Activated naive CD4-positive, alpha-beta T cell treated with Interleukin-2 at 50 U/mL for 16 hours (primary cell): ENCODE results near the gene KHNYN.

Source experiments
- DNase-seq: peaks from one replicate; pipeline ENCODE4 v3.0.0-alpha.2; 2020

The KHNYN gene

DNA sequence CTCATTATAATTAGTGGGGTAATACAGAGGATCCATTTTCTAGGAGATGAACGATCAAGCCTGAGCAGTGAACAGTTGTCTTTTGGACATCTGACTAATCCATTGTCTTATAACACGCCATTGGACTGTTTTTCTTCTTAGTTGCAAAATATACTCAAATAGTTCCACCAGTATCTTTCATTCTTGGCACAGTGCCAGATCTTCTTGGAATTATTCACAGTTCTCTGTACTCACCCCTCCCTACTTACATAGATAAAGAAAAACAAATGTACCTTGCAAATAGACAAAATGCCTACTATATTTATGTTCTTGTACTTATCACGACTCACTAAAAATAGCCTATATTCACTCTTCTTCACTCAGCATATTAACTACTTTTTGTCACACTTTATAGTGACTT is 4.0 kb upstream of the KHNYN start:
- no peak for DNase-seq

GRCh38 chr14:24426150-24426911 is 3.4 kb upstream of the KHNYN start:
- no peak for DNase-seq

GRCh38 chr14:24426912-24427536 is 2.7 kb upstream of the KHNYN start:
- DNase-seq, result no peak

- no peak for DNase-seq
Measured at GRCh38 chr14:24427537-24428508, 1.9 kb upstream of the KHNYN start.

- no peak for DNase-seq
Measured at GRCh38 chr14:24428628-24429394, 943 bp upstream of the KHNYN start.

- DNase-seq, result peak; percentile 66
Measured at GRCh38 chr14:24430143-24430681, 458 bp downstream of the KHNYN start.

GRCh38 chr14:24430682-24431568 is 1.2 kb downstream of the KHNYN start:
- DNase-seq, result peak; percentile 82

DNA sequence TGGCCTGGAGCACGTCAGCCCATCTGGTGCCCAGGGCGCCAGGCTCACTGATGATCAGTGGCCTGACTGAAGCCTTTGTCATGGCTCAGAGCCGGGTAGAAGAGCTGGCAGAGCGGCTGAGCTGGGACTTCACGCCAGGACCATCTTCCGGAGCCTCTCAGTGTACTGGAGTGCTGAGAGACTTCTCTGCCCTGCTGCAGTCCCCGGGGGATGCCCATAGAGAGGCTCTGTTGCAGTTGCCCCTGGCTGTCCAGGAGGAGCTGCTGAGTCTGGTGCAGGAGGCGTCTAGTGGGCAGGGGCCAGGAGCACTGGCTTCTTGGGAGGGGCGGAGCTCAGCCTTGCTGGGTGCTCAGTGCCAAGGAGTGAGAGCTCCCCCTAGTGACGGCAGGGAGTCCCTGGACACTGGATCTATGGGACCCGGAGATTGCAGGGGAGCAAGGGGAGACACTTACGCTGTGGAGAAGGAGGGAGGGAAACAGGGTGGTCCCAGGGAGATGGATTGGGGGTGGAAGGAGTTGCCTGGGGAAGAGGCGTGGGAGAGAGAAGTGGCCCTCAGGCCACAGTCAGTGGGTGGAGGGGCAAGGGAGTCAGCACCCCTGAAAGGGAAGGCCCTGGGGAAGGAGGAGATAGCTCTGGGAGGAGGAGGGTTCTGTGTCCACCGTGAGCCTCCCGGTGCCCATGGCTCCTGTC is 2.0 kb downstream of the KHNYN start:
- DNase-seq, result peak; percentile 89

DNA sequence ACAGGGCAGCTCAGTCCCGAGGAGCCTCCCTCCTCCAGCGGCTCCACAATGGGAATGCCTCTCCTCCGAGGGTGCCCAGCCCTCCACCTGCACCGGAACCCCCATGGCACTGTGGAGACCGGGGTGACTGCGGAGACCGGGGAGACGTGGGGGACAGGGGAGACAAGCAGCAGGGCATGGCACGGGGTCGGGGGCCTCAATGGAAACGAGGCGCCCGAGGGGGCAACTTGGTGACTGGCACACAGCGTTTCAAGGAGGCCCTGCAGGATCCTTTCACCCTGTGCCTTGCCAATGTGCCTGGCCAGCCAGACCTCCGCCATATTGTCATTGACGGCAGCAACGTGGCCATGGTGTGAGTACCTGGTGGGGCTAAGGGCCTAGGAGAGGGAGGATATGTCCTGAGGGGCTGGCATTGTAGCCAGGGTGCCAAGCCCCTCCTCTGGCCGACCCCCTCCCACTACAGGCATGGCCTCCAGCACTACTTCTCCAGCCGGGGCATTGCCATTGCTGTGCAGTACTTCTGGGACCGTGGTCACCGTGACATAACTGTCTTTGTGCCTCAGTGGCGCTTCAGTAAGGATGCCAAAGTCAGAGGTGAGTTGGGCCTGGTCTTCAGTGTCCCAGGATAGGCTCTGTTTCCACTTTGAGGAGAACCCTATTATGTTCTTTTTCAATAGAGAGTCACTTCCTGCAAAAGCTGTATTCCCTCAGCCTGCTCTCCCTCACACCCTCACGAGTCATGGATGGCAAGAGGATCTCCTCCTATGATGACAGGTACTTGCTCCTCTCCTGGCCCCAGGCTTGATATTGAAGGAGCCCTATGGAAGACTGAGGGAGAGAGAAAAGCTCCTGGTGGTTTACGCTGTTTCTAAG is 2.7 kb downstream of the KHNYN start:
- DNase-seq, result no peak

- DNase-seq, result no peak
Measured at GRCh38 chr14:24434036-24434435, 4.3 kb downstream of the KHNYN start.

GRCh38 chr14:24434676-24435075 is 4.9 kb downstream of the KHNYN start:
- no peak for DNase-seq

DNA sequence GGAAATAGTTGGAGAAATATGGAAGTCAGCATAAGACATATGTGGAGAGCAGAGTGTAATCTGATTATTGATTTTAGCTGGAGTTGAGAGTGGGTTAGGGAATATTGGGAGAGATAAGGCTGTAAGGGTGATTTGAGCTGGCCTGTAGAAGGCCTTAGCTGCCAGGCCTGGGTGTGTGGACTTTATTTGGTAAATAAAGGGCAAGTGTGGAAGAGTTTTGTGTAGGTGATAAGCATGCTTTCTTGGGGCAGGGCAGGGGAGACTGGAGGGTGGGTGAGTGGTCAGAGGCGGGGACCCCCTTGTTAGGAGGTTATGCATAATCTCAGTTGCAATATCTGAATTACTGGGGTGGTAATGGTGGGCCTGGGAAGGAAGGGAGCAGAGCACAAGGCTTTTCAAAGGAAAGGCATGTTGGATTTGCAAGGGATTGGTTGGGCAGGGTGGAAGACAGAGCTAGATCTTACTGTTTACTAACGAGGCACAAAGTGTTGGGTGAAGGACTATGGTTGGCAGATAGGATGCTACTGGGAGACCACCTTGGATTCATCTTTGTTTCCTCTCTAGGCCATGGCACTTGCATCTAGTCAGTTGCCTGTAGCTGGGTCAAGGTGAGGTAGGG is 5.5 kb downstream of the KHNYN start:
- no peak for DNase-seq

DNA sequence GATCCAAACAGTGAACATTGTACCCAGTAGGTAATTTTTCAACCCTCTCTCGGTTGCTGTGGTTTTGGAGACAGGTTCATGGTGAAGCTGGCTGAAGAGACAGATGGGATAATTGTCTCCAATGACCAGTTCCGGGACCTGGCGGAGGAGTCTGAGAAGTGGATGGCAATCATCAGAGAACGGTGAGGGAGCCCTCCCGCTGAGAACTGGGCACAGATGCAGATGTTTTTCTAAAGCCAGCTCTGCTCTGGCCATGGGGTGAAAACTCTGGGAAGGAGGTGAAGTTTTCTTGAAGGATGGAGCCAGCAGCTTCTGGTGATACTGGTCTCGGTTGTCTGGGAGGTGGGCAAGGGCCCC is 6.2 kb downstream of the KHNYN start:
- no peak for DNase-seq

DNA sequence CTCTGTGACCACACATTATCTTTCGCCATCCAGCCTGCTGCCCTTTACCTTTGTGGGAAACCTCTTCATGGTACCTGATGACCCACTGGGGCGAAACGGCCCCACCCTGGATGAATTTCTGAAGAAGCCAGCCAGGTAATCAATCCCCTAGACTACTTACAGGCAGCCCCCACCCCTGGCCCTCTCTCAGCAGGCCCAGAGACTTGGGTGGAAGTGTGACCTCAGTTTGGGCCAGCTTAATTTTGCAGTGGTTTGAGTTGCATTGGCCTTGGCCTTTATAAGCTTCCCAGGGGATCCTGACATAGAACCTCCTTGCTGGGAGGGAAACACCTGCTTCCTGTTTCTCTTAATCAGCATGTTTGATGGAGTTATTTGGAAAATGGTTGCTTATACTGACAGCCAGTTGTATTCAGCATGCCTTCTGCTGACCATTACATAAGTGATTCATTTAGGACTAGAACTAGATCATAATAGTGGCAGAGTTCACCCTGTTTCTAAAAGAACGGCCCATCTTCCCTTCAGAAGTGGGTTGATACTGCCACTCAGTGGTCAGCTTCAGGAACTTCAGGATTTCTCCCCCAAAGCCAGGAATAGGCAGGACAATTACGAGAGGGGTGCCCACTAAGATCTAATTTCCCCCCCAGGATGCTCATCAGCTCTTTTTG is 6.7 kb downstream of the KHNYN start:
- DNase-seq, result peak; percentile 47

- DNase-seq, result no peak
Measured at GRCh38 chr14:24437020-24437735, 7.4 kb downstream of the KHNYN start.

- no peak for DNase-seq
Measured at GRCh38 chr14:24437736-24438067, 7.9 kb downstream of the KHNYN start.

DNA sequence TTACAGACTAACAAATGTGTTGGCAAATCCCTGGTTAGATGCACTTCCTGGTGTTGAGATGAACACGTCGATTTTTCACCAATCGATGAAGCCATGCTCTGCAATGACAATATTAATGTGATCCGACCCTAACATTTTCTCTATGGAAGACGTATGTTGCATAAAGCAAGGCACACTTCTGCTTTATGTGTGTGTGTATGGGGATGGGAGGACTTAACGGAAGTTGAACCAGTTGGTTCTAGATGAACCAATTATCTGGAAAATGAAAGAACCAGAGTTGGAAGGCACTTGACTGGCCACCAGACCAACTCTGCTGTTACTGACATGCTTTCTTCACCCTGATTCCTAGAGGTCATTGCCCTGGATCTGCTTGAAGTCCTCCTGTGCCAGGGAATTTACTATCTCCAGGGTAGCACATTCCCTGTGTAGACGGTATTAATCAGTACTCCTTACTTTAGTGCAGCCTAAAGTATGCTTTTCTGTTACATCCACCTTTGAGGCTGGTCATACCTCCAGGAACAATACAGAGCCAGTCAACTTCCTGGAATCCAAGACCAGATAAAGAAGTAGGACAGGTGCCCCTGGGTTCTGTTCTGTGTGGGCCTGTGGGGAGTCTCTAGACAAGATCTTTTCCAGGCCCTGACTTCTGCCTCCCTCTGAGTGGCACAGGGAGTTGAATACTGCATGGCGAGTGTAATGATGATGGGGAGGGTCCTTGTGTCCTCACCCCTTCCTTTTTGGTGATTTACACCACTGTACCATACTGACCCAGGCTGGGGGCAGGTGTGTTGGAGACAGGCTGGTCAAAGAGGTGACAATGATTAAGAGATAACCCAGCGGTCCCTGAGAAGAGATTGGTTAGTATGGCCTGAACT is 8.7 kb downstream of the KHNYN start:
- no peak for DNase-seq
